GM12873 (cell line): Measurements from ENCODE around the gene GTF3C1.

Source experiments
- CTCF ChIP-seq: IDR thresholded peaks from 2 replicates; pipeline ENCODE4 v1.5.1; 2012; ENCODE audit warnings: low read depth, mild to moderate bottlenecking, moderate library complexity, low read length, control low read depth; ENCODE audit not compliant: insufficient read depth; ENCODE audit errors: missing control alignments

Gene GTF3C1

DNA sequence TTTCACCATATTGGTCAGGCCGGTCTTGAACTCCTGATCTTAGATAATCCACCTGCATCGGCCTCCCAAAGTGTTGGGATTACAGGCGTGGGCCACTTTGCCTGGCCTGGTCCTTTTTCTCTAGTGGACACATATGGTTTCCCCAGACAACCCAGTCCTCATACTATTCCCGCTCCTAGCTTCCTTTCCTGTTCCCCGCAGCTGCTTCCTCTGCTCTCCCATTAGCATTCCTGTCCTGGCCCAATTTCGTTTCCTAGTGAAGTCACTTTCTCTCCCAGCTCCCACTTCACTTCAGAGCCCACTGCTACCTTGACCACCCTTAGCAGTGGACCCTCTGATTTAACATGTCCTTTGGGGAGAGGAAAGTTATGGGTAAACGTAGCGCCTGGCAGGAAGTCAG, 11.5 kb upstream of the GTF3C1 start:
- no peak for TF ChIP-seq CTCF

DNA sequence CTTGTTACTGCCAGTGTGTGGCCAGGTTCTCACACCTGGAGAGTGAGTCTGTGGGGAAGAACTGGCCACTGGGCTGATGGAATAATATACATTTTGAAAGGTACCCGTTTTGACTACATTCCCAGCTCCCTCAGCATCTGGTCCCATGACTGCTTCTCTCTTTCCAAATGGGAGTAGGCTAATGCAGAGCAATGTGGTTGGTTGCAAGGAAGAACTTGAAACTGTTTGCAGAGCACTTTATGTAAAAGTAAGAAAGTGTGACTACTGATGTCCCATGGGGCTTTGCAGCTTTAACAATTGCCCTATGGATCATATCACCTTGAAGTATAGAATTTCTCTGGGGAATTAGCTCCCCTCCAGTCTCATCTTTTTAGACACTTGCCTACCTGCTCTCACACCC, 9.2 kb upstream of the GTF3C1 start:
- TF ChIP-seq CTCF, result no peak

DNA sequence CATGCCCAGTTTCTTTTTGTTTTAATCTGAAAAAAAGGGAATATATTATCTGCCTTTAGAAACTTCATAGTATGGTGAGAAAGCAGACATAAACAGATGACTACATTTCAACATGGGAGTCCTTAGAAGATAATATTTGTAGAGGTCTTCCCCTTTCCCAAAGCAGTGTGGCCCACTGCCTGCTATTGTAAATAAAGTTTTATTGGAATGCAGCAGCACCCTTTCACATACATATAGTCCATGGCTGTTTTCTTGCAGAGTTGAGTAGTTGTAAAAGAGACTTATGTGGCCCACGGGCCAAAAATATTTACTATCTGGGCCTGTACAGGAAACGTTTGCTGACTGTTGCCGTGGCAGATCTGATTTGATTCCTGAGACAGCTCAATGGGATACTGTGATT, 8.7 kb upstream of the GTF3C1 start:
- no peak for TF ChIP-seq CTCF

DNA sequence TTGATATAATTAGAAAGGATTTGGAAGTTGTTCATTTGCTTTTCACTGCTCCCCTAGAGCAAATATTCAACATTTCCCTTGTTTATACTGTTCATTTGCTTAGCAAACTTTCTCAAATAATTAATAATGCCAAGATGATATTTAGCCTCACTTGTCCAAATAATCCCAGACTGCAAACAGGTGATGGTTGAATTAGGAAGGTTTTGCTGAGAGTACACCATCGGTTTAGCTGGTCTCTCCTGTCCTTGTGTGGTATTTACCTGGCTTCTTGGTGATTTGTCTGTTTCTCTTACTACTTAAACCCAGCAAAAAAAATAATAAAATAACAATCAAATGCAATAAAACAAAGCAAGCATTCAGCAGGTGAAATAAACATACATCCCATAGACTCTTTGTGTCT, 6.8 kb upstream of the GTF3C1 start:
- TF ChIP-seq CTCF, result no peak

DNA sequence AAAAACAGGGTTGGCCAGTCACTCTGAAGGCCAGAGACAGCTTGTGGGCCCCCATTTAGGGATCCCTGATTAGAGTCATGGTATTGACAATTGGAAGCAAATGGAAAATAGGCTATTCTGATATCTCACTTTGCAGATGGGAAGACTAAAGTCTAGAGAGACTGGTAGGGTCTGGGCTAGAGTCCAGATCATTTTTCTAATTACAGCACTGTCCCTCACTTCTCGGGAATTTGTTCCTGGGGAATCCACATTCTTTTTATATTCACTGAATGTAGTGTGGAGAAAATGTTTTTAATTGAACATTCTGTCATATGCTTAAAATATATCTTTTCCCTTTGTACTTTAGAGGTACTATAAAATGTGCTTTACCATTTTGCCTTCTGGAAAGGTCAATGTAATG, 1.3 kb upstream of the GTF3C1 start:
- no peak for TF ChIP-seq CTCF

DNA sequence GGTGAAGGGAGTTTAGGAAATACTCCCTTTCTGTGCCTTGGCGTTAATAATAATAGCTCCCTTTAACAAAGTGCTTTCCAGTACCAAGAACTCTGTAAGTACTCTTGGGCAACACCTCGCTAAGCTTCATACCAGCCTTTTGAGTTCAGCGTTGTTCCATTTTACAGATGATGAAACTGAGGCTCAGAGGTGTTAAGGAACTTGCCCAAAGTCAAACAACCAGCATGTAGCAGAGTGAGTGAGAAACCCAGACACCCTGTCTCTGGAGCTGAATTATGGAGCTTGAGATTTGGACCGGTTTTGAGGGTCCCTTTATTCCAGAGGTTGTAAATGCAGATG, 838 bp upstream of the GTF3C1 start:
- no peak for TF ChIP-seq CTCF

GRCh38 chr16:27549464-27549745, 308 bp downstream of the GTF3C1 start:
- TF ChIP-seq CTCF, result no peak

GRCh38 chr16:27547851-27548250, 1.9 kb downstream of the GTF3C1 start:
- no peak for TF ChIP-seq CTCF
